Sigmoid colon (tissue), 4 donors: ENCODE measurements around the gene AUTS2.

Experiments
- EP300 ChIP-seq, 4 donors: sonication (generic); formaldehyde crosslinking; IDR thresholded peaks; one replicate each; pipeline ENCODE4 v1.6.1; 2017; ENCODE audit warnings: antibody characterized with exemption in 4 of 4
- POLR2A ChIP-seq, 2 donors: fragments of 450-650 bp; IDR thresholded peaks; one replicate each; pipeline ENCODE4 v1.6.1; 2016; ENCODE audit warnings: antibody characterized with exemption in 2 of 2, mild to moderate bottlenecking in 2 of 2, moderate library complexity in 2 of 2
- POLR2AphosphoS5 ChIP-seq, 4 donors: sonication (generic); formaldehyde crosslinking; IDR thresholded peaks; one replicate each; pipeline ENCODE4 v1.6.1; 2017; ENCODE audit warnings: antibody characterized with exemption in 4 of 4
- TF ChIP-seq, protein P1 (sequence below), 4 experiments: fragments of 450-650 bp in 3 of 4; fragments of 200-600 bp in 1 of 4; IDR thresholded peaks; one replicate each; pipeline ENCODE4 v1.5.1; 2016 to 2019; ENCODE audit warnings: antibody characterized with exemption in 4 of 4, mild to moderate bottlenecking in 3 of 4, moderate library complexity in 2 of 4

DNA sequence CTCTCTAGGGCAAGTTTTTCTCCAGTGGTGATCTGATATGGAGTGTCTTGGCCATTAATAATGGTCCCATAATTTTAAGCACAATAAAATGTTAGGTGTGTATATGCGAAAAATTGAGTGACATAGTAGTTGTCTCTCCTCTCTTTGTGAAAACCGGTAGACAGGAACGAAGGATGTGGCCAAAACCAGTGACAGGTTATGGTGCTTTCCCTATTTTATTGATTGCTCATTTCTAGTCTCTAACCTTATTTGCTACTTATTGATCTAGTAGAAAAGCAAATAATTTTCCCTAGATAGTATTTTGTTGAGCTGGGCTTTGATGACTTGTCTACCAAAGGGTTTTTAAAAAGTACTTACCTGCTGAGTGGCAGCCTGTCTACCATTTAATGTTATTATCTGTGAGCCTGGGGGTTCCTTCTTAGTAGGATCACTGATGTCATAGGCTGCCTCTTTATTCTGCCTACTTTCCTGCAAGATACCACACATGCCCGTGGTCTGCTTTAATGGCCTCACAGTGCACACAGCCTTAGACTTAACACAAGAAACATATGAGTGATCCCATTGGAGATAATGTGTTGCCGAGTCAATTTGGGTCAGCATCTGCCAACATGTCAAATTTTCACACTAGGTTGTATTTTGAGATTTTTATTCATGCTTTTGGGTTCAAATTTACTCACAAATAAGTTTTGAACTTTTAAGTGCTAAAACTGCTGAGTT is 100.0 kb downstream of the AUTS2 start:
- TF ChIP-seq POLR2A (IDR thresholded peaks at IDR 0.05): no peak
- TF ChIP-seq, protein P1, sequence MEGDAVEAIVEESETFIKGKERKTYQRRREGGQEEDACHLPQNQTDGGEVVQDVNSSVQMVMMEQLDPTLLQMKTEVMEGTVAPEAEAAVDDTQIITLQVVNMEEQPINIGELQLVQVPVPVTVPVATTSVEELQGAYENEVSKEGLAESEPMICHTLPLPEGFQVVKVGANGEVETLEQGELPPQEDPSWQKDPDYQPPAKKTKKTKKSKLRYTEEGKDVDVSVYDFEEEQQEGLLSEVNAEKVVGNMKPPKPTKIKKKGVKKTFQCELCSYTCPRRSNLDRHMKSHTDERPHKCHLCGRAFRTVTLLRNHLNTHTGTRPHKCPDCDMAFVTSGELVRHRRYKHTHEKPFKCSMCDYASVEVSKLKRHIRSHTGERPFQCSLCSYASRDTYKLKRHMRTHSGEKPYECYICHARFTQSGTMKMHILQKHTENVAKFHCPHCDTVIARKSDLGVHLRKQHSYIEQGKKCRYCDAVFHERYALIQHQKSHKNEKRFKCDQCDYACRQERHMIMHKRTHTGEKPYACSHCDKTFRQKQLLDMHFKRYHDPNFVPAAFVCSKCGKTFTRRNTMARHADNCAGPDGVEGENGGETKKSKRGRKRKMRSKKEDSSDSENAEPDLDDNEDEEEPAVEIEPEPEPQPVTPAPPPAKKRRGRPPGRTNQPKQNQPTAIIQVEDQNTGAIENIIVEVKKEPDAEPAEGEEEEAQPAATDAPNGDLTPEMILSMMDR (IDR thresholded peaks at IDR 0.05): no peak
- no peak for TF ChIP-seq EP300 (IDR thresholded peaks at IDR 0.05)
- TF ChIP-seq POLR2AphosphoS5 (IDR thresholded peaks at IDR 0.05): no peak
